HEK293 (cell line): ENCODE measurements around the gene MBD6.

Experiments
- CTCF ChIA-PET: fragments of 350-600 bp; formaldehyde crosslinking; extraction: SDS; loops from one replicate; lab custom pipeline; 2021; ENCODE audit warnings: antibody characterized with exemption; lab: Yijun Ruan, JAX
- POLR2A ChIA-PET: fragments of 300-600 bp; formaldehyde crosslinking; extraction: SDS; loops from one replicate; lab custom pipeline; 2020; ENCODE audit warnings: antibody characterized with exemption, inconsistent platforms; lab: Yijun Ruan, JAX
- H3K27ac ChIP-seq: fragments of 200-500 bp; sonication (Bioruptor generic); 2 replicates; pipeline ENCODE4 v1.5.1; 2014; ENCODE audit warnings: low read depth, low read length, control low read depth, inconsistent platforms; ENCODE audit errors: extremely low read depth
- H3K36me3 ChIP-seq, 2 experiments: fragments of 200-500 bp in 1 of 2; sonication (Bioruptor generic) in 1 of 2; 1 replicate in 1 of 2; 2 replicates in 1 of 2; pipeline ENCODE4 v1.5.1; 2014 to 2017; ENCODE audit warnings: inconsistent platforms in 2 of 2, low read length in 2 of 2; ENCODE audit not compliant: control insufficient read depth in 2 of 2, insufficient read depth in 1 of 2
- H3K4me1 ChIP-seq: fragments of 200-500 bp; sonication (Bioruptor generic); 2 replicates; pipeline ENCODE4 v1.5.1; 2014; ENCODE audit warnings: mild to moderate bottlenecking, low read length, inconsistent platforms; ENCODE audit not compliant: control insufficient read depth, insufficient read depth
- H3K4me3 ChIP-seq: 2 replicates; pipeline ENCODE4 v1.5.1; 2011; ENCODE audit warnings: low read depth, mild to moderate bottlenecking, control low read depth, low read length, moderate library complexity
- H3K9me3 ChIP-seq: fragments of 200-500 bp; sonication (Bioruptor generic); 2 replicates; pipeline ENCODE4 v1.5.1; 2014; ENCODE audit warnings: low read depth, low read length, inconsistent platforms; ENCODE audit not compliant: control insufficient read depth, insufficient read depth
- GFI1B ChIP-seq: fragments of 450-650 bp; formaldehyde crosslinking; IDR thresholded peaks from 2 replicates; pipeline ENCODE4 v1.5.1; 2016; ENCODE audit warnings: missing biosample characterization, missing genetic modification characterization
- GLI2 ChIP-seq: fragments of 450-650 bp; formaldehyde crosslinking; IDR thresholded peaks from 2 replicates; pipeline ENCODE4; 2017; ENCODE audit warnings: missing biosample characterization, missing genetic modification characterization, low read depth, borderline replicate concordance
- PRDM1 ChIP-seq: fragments of 450-650 bp; formaldehyde crosslinking; IDR thresholded peaks from 2 replicates; pipeline ENCODE4; 2016; ENCODE audit warnings: missing biosample characterization, missing genetic modification characterization
- SP2 ChIP-seq: fragments of 450-650 bp; formaldehyde crosslinking; IDR thresholded peaks from 2 replicates; pipeline ENCODE4 v1.5.1; 2016; ENCODE audit warnings: missing biosample characterization, missing genetic modification characterization
- ZBTB1 ChIP-seq: fragments of 450-650 bp; formaldehyde crosslinking; IDR thresholded peaks from 2 replicates; pipeline ENCODE4 v1.5.1; 2016; ENCODE audit warnings: missing biosample characterization, missing genetic modification characterization
- ZFP41 ChIP-seq: fragments of 450-650 bp; formaldehyde crosslinking; IDR thresholded peaks from 2 replicates; pipeline ENCODE4 v1.5.1; 2016; ENCODE audit warnings: missing biosample characterization, missing genetic modification characterization, borderline replicate concordance
- ZNF114 ChIP-seq: fragments of 450-650 bp; formaldehyde crosslinking; IDR thresholded peaks from 2 replicates; pipeline ENCODE4 v1.5.0; 2017; ENCODE audit warnings: missing biosample characterization, missing genetic modification characterization
- ZNF302 ChIP-seq: fragments of 450-650 bp; formaldehyde crosslinking; IDR thresholded peaks from 2 replicates; pipeline ENCODE4 v1.5.1; 2016; ENCODE audit warnings: missing biosample characterization, missing genetic modification characterization, low read depth
- ZNF423 ChIP-seq: fragments of 450-650 bp; formaldehyde crosslinking; IDR thresholded peaks from 2 replicates; pipeline ENCODE4 v1.5.1; 2016; ENCODE audit warnings: missing biosample characterization, missing genetic modification characterization
- ZNF521 ChIP-seq: fragments of 450-650 bp; formaldehyde crosslinking; IDR thresholded peaks from 2 replicates; pipeline ENCODE4 v1.5.1; 2017; ENCODE audit warnings: missing biosample characterization, mild to moderate bottlenecking, missing genetic modification characterization
- ZNF610 ChIP-seq: fragments of 450-650 bp; formaldehyde crosslinking; IDR thresholded peaks from 2 replicates; pipeline ENCODE4 v1.5.1; 2016; ENCODE audit warnings: missing biosample characterization, missing genetic modification characterization, borderline replicate concordance
- ZNF626 ChIP-seq: fragments of 450-650 bp; sonication (Bioruptor Pico); formaldehyde crosslinking; IDR thresholded peaks from 2 replicates; pipeline ENCODE4 v1.5.1; 2018; ENCODE audit warnings: missing biosample characterization, missing genetic modification characterization, inconsistent platforms
- ZNF707 ChIP-seq: fragments of 450-650 bp; formaldehyde crosslinking; IDR thresholded peaks from 2 replicates; pipeline ENCODE4 v1.5.1; 2016; ENCODE audit warnings: missing biosample characterization, missing genetic modification characterization
- ZNF843 ChIP-seq: fragments of 450-650 bp; formaldehyde crosslinking; IDR thresholded peaks from 2 replicates; pipeline ENCODE4 v1.5.1; 2016; ENCODE audit warnings: missing biosample characterization, missing genetic modification characterization
- TF ChIP-seq, protein P1 (sequence below): fragments of 450-650 bp; formaldehyde crosslinking; IDR thresholded peaks from 2 replicates; pipeline ENCODE4 v1.5.1; 2016; ENCODE audit warnings: missing biosample characterization, missing genetic modification characterization
- TF ChIP-seq, protein P2 (sequence below): fragments of 450-650 bp; formaldehyde crosslinking; IDR thresholded peaks from 2 replicates; pipeline ENCODE4 v1.5.0; 2017; ENCODE audit warnings: missing biosample characterization, missing genetic modification characterization, borderline replicate concordance
- TF ChIP-seq, protein P3 (sequence below): fragments of 450-650 bp; formaldehyde crosslinking; IDR thresholded peaks from 2 replicates; pipeline ENCODE4 v1.5.1; 2016; ENCODE audit warnings: missing biosample characterization, missing genetic modification characterization

MBD6 gene

DNA sequence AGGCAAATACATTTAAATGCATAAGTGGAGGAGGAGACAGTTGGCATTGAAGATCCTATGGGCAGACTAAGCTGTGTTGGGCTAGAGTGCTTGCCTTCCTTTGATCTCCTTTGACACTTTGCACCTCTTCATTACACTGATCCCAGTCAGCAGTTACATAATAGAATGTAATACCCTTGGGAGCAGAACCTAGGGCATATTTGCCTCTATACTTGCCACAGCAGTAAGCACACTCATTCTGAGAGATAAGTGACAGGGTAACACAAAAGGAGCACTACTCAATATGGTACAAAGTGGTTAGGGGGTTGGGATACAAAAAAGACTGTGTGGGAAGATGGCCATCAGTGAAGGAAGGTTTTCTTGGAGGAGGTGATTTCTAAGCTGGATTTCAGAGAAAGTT lies 25.8 kb upstream of the MBD6 start:
- peaks cover 57 to 68% of the 10 kb centered on the region in 2 experiments for H3K36me3 ChIP-seq
- no peak overlapping the region for H3K4me3 ChIP-seq
- ChIA-PET POLR2A (interaction anchor here (0.6 to 2.3 kb wide), 4 partner anchors 9 to 42 kb away, joined by 3 to 8 read pairs (median 4); partner anchors contain the start of genes INHBE and MARS1), CTCF (interaction anchor here (0.6 to 0.7 kb wide), 4 partner anchors 9 to 148 kb away, joined by 3 to 4 read pairs (median 4); no protein-coding TSS in a partner anchor)
- no peak overlapping the region for H3K27ac ChIP-seq
- H3K9me3 ChIP-seq = no peaks in the 10 kb centered on the region
- H3K4me1 ChIP-seq = no peaks in the 10 kb centered on the region
- TF ChIP-seq ZNF521 (tag by site-specific recombination) = no peak
- TF ChIP-seq GLI2 = no peak
- TF ChIP-seq, protein P1, sequence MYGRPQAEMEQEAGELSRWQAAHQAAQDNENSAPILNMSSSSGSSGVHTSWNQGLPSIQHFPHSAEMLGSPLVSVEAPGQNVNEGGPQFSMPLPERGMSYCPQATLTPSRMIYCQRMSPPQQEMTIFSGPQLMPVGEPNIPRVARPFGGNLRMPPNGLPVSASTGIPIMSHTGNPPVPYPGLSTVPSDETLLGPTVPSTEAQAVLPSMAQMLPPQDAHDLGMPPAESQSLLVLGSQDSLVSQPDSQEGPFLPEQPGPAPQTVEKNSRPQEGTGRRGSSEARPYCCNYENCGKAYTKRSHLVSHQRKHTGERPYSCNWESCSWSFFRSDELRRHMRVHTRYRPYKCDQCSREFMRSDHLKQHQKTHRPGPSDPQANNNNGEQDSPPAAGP (tag by site-specific recombination) = no peak
- TF ChIP-seq SP2 (tag by site-specific recombination) = no peak
- no peak for TF ChIP-seq ZNF114 (tag by site-specific recombination)
- no peak for TF ChIP-seq ZNF302
- no peak for TF ChIP-seq ZNF707 (tag by site-specific recombination)
- TF ChIP-seq, protein P2, sequence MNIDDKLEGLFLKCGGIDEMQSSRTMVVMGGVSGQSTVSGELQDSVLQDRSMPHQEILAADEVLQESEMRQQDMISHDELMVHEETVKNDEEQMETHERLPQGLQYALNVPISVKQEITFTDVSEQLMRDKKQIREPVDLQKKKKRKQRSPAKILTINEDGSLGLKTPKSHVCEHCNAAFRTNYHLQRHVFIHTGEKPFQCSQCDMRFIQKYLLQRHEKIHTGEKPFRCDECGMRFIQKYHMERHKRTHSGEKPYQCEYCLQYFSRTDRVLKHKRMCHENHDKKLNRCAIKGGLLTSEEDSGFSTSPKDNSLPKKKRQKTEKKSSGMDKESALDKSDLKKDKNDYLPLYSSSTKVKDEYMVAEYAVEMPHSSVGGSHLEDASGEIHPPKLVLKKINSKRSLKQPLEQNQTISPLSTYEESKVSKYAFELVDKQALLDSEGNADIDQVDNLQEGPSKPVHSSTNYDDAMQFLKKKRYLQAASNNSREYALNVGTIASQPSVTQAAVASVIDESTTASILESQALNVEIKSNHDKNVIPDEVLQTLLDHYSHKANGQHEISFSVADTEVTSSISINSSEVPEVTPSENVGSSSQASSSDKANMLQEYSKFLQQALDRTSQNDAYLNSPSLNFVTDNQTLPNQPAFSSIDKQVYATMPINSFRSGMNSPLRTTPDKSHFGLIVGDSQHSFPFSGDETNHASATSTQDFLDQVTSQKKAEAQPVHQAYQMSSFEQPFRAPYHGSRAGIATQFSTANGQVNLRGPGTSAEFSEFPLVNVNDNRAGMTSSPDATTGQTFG (tag by site-specific recombination) = no peak
- TF ChIP-seq, protein P3, sequence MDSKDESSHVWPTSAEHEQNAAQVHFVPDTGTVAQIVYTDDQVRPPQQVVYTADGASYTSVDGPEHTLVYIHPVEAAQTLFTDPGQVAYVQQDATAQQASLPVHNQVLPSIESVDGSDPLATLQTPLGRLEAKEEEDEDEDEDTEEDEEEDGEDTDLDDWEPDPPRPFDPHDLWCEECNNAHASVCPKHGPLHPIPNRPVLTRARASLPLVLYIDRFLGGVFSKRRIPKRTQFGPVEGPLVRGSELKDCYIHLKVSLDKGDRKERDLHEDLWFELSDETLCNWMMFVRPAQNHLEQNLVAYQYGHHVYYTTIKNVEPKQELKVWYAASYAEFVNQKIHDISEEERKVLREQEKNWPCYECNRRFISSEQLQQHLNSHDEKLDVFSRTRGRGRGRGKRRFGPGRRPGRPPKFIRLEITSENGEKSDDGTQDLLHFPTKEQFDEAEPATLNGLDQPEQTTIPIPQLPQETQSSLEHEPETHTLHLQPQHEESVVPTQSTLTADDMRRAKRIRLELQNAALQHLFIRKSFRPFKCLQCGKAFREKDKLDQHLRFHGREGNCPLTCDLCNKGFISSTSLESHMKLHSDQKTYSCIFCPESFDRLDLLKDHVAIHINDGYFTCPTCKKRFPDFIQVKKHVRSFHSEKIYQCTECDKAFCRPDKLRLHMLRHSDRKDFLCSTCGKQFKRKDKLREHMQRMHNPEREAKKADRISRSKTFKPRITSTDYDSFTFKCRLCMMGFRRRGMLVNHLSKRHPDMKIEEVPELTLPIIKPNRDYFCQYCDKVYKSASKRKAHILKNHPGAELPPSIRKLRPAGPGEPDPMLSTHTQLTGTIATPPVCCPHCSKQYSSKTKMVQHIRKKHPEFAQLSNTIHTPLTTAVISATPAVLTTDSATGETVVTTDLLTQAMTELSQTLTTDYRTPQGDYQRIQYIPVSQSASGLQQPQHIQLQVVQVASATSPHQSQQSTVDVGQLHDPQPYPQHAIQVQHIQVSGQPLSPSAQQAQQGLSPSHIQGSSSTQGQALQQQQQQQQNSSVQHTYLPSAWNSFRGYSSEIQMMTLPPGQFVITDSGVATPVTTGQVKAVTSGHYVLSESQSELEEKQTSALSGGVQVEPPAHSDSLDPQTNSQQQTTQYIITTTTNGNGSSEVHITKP (tag by site-specific recombination) = no peak
- TF ChIP-seq GFI1B (tag by site-specific recombination) = no peak
- no peak for TF ChIP-seq ZFP41 (tag by site-specific recombination)

DNA sequence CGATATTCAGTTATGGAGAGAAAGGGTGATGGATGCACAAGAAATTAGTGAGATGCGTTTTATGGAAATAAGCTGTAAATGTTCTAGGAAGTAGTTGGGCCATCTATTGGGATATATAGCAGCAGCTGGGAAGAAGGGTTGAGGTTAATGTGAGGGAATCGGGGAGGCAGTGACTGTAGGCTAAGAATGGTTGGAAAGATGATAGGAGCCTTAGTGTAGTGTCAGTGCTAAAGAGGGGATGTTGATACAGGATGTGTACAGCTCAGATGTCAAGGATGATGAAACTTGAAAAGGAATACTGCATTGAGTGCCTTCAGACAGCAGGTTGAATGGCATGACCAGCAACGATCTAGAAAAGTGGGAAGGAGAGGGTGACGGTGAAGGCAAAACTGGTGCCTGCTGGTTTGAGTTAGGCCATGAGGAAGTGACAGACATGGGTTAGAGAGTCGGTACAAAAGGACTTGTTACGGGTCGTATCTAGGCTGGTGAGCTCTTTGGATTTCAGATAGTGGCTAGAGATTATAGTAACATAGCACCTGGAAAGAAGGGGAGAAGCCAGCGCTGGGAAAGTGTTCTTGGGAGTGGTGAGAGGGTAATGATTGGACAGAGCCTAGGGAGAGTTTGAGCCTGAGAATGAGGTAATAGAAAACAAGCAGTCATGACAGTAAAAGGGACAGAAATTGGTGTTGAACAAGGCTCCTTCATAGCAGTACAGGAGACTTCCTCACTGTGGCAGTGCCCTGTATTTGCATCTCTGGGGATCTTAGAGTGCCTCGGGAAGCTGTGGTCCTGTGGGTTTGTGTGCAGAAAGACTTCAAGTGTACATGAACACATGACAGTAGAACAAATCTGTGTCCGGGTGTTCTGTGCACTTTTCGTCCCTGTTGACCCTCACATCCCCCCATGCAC lies 25.1 kb upstream of the MBD6 start:
- H3K9me3 ChIP-seq = no peaks in the 10 kb centered on the region
- H3K4me3 ChIP-seq = no peak overlapping the region
- no peaks in the 10 kb centered on the region for H3K4me1 ChIP-seq
- peaks cover 63 to 69% of the 10 kb centered on the region in 2 experiments for H3K36me3 ChIP-seq
- H3K27ac ChIP-seq = 0 out of 2 replicates have a peak overlapping the region, but pooled peaks have one; percentile 24
- TF ChIP-seq ZNF843 (tag by site-specific recombination) (no peak), PRDM1 (tag by site-specific recombination) (0 out of 2 replicates have a peak, but pooled peaks have one; percentile 27), ZNF423 (no peak), ZNF610 (tag by site-specific recombination) (no peak), ZNF626 (no peak), ZBTB1 (tag by site-specific recombination) (no peak), ZNF302 (no peak)
- POLR2A ChIA-PET = interaction anchor here (0.6 to 2.3 kb wide), 5 partner anchors 9 to 42 kb away, joined by 3 to 8 read pairs (median 4); partner anchors contain the start of genes INHBE and MARS1
- CTCF ChIA-PET = interaction anchor here (0.6 to 0.7 kb wide), 4 partner anchors 10 to 148 kb away, joined by 3 to 4 read pairs (median 4); no protein-coding TSS in a partner anchor
